Skeletal muscle satellite cell (primary cell): ENCODE data around the gene ANKRD10.
"Not testable (repeated sequence)": the region's sequence is repeated elsewhere in the genome, so short reads cannot be mapped to it uniquely, and the experiment has no call there.

Experiments used
- H3K27me3 ChIP-seq: 2 replicates; pipeline ENCODE4 v1.7.0; 2013; ENCODE audit warnings: low read length; ENCODE audit not compliant: control insufficient read depth, insufficient read depth
- H3K36me3 ChIP-seq: 2 replicates; pipeline ENCODE4 v1.7.0; 2013; ENCODE audit warnings: mild to moderate bottlenecking, control low read depth, low read length; ENCODE audit not compliant: insufficient read depth
- H3K4me1 ChIP-seq: 2 replicates; pipeline ENCODE4 v1.7.0; 2013; ENCODE audit warnings: low read length; ENCODE audit not compliant: control insufficient read depth, insufficient read depth
- H3K4me2 ChIP-seq: 2 replicates; pipeline ENCODE4 v1.7.0; 2013; ENCODE audit warnings: mild to moderate bottlenecking, low read length
- H3K4me3 ChIP-seq: 2 replicates; pipeline ENCODE4 v1.7.0; 2013; ENCODE audit warnings: low read length
- H3K9ac ChIP-seq: 2 replicates; pipeline ENCODE4 v1.7.0; 2013; ENCODE audit warnings: mild to moderate bottlenecking, low read depth, low read length, moderate library complexity
- H3K9me3 ChIP-seq: replicated peaks from 2 replicates; pipeline ENCODE4 v1.7.0; 2013; ENCODE audit warnings: mild to moderate bottlenecking, control low read depth, low read length

The ANKRD10 gene

DNA sequence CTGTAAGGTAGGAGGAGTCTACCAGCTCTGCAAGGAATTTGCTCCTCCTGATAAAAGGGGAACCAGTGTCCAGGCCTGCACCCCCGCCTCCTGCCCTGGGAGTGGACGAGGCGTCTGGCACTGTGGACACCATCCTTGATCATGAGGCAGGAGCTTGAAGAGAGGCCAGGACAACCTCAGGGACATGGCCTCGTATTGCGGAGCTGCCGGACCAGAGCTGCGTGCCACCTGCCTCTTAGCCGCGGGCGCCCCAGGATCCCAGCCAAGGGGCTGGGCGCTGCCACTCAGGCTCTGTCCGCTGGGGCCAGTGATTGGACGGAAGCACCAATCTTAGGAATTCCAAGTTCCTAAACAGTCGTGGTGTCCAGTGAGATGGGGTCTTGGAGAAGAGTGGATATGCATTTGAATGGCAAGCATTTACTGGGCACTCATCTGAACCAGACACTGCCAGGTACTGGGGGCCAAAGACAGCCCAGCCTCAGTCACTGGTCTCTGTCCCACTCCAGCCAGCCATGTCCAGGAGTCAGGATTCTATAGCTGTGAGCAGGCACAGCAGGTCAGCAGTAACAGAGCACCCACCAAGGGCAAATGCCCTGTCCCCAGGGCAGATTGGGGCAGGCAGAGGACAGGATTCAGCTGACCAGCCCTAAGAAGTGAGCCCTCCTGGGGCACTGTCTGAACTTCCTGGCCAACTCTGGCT lies 39.1 kb upstream of the ANKRD10 start:
- Histone ChIP-seq H3K27me3 (no peaks in the 10 kb centered on the region), H3K4me3 (no peak overlapping the region), H3K4me2 (no peak overlapping the region), H3K4me1 (peaks cover 13% of the 10 kb centered on the region), H3K9ac (no peak overlapping the region), H3K36me3 (no peaks in the 10 kb centered on the region), H3K9me3 (no peaks in the 10 kb centered on the region)

DNA sequence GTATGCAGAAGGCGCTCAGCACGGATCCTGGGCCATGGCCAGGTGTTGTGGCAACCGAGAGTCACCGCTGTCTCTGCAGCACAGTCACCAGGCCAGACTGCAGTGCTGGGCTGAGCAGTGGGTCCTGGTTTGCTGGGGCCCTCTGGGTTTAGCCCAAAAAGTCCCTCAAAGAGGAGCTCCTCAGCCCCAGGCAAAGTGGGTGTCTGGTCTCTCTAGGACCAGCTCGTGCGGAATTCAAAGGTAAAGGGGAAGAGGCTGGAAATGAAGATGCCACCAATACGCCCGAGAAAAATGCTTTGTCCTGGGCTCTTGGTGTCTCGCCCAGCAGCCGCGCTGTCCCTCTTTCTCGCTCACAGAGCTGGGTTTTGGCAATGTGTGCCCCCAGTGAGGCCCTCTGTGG lies 38.5 kb upstream of the ANKRD10 start:
- no peak overlapping the region for H3K9ac ChIP-seq
- peaks cover 13% of the 10 kb centered on the region for H3K4me1 ChIP-seq
- no peaks in the 10 kb centered on the region for H3K27me3 ChIP-seq
- no peaks in the 10 kb centered on the region for H3K36me3 ChIP-seq
- H3K9me3 ChIP-seq: no peaks in the 10 kb centered on the region
- H3K4me2 ChIP-seq: no peak overlapping the region
- no peak overlapping the region for H3K4me3 ChIP-seq

DNA sequence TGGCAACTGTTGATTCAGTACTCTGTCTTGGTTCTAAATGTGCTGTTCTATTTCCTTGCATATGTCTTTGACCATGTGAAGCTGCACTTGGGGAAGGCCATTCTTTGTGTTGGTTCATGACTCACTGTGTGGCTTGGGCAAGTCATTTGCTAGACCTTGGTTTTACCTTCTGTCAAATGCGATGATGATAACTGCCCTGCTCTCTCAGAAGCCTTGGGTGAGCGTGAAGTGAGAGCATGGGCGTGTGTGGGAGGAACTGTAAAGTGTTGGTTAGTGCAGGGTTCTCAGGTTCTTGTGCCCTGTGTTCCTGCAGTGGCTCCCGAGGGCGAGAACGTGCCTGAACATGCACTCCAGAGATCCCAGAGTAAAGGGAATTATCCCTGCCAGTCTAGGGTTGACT lies 37.3 kb upstream of the ANKRD10 start:
- H3K36me3 ChIP-seq, H3K9ac ChIP-seq, H3K4me2 ChIP-seq, H3K27me3 ChIP-seq, H3K4me3 ChIP-seq, H3K9me3 ChIP-seq: not testable (repeated sequence)
- H3K4me1 ChIP-seq: peaks cover 13% of the 10 kb centered on the region

- Histone ChIP-seq H3K36me3 (no peaks in the 10 kb centered on the region), H3K27me3 (no peaks in the 10 kb centered on the region), H3K9me3 (no peaks in the 10 kb centered on the region), H3K4me2 (no peak overlapping the region), H3K9ac (no peak overlapping the region), H3K4me1 (peaks cover 13% of the 10 kb centered on the region), H3K4me3 (no peak overlapping the region)
Measured at GRCh38 chr13:110950819-110951570, 36.1 kb upstream of the ANKRD10 start.

GRCh38 chr13:110950356-110950755 lies 35.5 kb upstream of the ANKRD10 start:
- no peak overlapping the region for H3K9ac ChIP-seq
- H3K4me3 ChIP-seq: no peak overlapping the region

GRCh38 chr13:110949628-110950027 lies 34.8 kb upstream of the ANKRD10 start:
- H3K27me3 ChIP-seq: no peaks in the 10 kb centered on the region
- H3K4me3 ChIP-seq: no peak overlapping the region
- no peak overlapping the region for H3K4me2 ChIP-seq
- H3K9ac ChIP-seq: no peak overlapping the region
- peaks cover 3% of the 10 kb centered on the region for H3K4me1 ChIP-seq
- H3K9me3 ChIP-seq: no peaks in the 10 kb centered on the region
- H3K36me3 ChIP-seq: no peaks in the 10 kb centered on the region

More at GRCh38 chr13:110950356-110950755, 35.5 kb upstream of the ANKRD10 start:
- Histone ChIP-seq H3K36me3 (no peaks in the 10 kb centered on the region), H3K4me1 (peaks cover 9% of the 10 kb centered on the region), H3K27me3 (no peaks in the 10 kb centered on the region), H3K9me3 (no peaks in the 10 kb centered on the region), H3K4me2 (no peak overlapping the region)

- Histone ChIP-seq H3K27me3 (no peaks in the 10 kb centered on the region), H3K36me3 (no peaks in the 10 kb centered on the region), H3K4me2 (no peak overlapping the region), H3K4me1 (peaks cover 5% of the 10 kb centered on the region), H3K9me3 (no peaks in the 10 kb centered on the region), H3K9ac (no peak overlapping the region), H3K4me3 (no peak overlapping the region)
Measured at GRCh38 chr13:110949116-110949515, 34.2 kb upstream of the ANKRD10 start.

- not testable (repeated sequence) for H3K9me3 ChIP-seq, H3K9ac ChIP-seq, H3K36me3 ChIP-seq, H3K4me3 ChIP-seq, H3K4me2 ChIP-seq, H3K27me3 ChIP-seq
- peaks cover 11% of the 10 kb centered on the region for H3K4me1 ChIP-seq
Measured at GRCh38 chr13:110947338-110947737, 32.5 kb upstream of the ANKRD10 start.

DNA sequence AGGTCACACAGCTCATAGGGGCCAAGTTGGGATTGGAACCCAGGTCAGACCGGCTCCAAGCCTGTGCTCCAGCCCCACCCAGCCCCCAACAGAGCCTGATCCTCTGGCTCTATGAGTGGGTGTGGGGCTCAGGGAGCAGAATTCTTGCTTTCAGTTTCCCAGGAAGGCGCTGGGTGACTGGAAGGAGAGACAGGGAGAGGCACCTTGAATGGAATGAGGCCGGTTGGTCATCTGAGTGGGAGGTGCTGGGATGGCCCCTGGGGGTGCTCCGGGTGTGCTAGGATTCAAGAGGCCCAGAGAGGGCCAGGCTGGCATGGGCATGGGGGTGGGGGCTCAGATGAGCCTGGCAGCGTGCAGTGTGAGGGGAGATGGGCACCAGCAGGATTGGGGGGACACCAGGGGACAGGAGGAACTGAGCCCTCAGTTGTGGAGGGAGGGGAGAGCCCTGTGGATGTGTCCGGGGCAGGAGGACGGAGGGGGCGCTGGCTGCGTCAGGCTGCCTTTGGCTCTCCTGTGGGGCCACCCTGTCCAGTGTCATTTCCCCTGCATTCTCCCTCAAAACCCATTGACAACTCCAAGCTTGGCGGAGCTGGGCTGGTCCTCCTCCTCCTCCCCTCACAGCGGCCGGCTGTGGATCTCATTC lies 31.2 kb upstream of the ANKRD10 start:
- Histone ChIP-seq H3K4me3 (no peak overlapping the region), H3K27me3 (no peaks in the 10 kb centered on the region), H3K9me3 (no peaks in the 10 kb centered on the region), H3K36me3 (no peaks in the 10 kb centered on the region), H3K4me2 (no peak overlapping the region), H3K4me1 (peaks cover 11% of the 10 kb centered on the region), H3K9ac (no peak overlapping the region)

DNA sequence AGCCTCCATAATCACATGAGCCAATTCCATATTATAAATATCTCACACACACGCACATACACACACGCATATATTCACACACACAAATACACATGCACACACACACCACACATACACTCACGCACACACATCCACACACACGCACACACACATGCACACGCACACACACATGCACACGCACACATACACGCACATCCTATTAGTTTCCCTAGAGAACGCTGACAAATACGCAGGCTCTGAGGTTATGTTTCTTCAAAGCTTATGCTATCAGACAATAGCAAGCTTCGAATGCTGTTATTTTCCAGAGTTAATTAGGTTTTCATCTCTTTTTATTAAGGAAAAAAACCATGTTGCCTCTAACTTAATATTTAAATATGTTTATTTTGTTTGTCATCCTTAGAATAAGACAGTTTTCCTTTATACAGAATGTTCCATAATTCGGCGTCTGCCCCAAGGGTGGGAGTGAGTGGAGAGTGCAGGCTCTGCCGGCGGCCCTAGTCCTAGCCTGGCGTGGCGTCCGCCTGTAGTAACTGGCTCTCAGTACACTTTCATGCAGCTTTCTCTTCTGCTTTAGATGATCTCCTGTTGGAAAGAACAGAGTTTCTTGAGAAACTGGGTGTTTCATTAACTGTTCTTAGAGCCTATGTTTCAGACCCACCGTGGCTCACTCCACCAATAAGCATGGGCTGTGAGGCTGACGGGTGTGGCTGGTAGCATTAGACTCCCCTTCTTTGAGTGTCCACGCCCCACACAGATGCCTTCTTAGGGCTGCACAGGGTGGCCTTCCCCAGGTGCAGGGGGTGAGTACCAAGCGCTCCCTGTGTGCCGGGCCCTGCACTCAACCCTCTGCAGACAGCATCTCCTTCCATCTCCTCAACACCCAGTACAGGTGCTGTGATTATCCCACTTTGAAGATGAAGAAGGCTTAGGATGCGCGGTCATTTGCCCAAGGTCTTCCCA lies 30.4 kb upstream of the ANKRD10 start:
- no peaks in the 10 kb centered on the region for H3K36me3 ChIP-seq
- no peak overlapping the region for H3K4me2 ChIP-seq
- H3K27me3 ChIP-seq: no peaks in the 10 kb centered on the region
- no peak overlapping the region for H3K9ac ChIP-seq
- H3K4me3 ChIP-seq: no peak overlapping the region
- H3K4me1 ChIP-seq: peaks cover 11% of the 10 kb centered on the region
- H3K9me3 ChIP-seq: no peaks in the 10 kb centered on the region
